Mucosa of gallbladder (tissue), 1 donor: Measurements from ENCODE around the gene IGSF3. TPM values are rescaled to one million over a fixed set of nuclear protein-coding genes. Genes with fewer than 3 reads are reported as not detected.
"Not testable (repeated sequence)": the region's sequence is repeated elsewhere in the genome, so short reads cannot be mapped to it uniquely, and the experiment has no call there.

Source experiments
- DNase-seq: peaks from one replicate; pipeline ENCODE4 v3.0.0-alpha.2; 2020; ENCODE audit warnings: low spot score
- total RNA-seq: library from RNA; stranded (reverse); gene quantifications from one replicate; pipeline ENCODE4 v1.2.1, GENCODE V29; 2021
- donor health status: DM: no; HTN: no; CAD: no.

Gene IGSF3
- total RNA-seq, 1 donor from 2014 or later = 21.6 TPM

DNA sequence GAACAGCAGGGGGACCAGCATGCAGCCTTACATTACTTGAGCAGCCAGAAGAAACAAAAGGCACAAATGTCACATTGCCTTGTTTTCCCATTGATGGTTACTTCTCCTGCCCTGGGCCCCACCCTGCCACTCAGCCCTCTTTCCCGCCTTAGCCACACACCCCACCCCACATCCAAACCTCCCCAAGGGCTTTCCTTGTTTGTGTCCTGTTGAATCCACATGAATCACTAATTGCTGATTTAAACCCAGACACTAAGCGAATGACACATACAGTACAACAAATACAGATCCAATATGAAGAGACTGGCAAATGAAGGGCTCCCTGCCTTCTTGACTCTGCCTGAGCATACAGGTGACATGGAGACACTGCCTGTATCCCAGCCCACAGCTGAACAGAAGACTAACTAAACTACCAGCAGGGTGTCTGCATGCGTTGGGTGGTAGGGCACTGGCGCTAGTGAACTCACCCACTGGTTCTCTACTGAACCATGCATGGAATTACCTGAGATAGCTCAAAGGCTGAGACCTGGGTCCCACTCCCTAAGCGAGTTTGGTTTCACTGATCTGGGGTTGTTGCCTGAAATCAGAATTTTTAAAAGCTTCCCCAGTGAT, 3.1 kb downstream of the IGSF3 start:
- DNase-seq = no peak

DNA sequence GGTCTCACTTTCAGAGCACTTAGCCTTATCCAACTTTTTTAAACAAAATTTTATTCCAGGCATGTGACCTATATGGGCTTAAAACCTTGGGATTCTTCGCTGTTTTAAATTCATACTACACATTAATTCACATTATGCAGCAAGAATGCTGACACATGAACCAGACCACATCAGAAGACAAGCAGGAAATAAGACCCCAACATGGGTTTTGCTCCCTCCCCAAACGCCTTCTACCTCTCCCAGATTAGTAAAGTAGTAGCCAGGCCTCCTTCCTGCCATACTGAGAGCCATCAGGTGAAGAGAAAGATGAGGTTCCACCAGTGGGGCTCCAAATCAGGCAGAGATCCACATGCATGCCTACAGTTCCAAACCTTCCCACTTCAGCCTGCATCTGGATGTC, 3.7 kb downstream of the IGSF3 start:
- no peak for DNase-seq

DNA sequence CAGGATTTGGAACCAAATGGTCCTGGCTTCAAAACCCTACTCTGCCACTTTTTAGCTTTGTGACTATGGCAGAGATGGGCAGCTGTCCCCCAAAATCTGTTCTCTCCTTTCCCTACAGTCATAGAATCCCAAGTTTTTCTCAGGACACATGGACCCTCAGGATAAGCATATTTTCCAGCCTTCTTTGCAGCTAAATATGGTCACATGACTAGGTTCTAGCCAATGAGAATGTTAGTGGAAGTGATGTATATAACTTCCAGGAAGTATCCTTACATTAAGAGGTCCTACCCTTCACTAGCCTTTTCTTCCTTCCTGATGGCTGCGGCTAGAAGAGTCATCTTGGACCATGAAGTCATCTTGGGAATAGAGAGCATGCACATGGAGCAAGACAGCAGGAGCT, 5.9 kb downstream of the IGSF3 start:
- DNase-seq = no peak

DNA sequence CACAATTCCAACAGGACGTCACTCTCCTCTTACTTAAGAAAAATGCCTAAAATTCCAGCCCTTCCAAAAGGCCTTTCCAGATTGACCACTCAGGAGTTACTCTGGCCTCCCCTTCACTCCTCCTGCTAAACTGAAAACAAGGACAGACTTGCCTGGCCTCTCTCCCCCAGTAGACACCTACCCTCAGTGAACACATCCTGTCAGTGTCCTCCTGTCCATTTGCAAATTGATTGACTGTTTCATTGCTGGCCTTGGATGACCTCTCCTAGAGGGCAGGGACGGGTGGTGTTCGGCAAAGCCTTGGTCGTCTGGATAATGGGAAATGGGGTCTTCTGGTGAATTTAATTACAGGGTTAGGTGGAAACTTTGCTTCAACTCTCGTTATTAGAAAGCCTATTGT, 8.9 kb downstream of the IGSF3 start:
- DNase-seq = not testable (repeated sequence)

DNA sequence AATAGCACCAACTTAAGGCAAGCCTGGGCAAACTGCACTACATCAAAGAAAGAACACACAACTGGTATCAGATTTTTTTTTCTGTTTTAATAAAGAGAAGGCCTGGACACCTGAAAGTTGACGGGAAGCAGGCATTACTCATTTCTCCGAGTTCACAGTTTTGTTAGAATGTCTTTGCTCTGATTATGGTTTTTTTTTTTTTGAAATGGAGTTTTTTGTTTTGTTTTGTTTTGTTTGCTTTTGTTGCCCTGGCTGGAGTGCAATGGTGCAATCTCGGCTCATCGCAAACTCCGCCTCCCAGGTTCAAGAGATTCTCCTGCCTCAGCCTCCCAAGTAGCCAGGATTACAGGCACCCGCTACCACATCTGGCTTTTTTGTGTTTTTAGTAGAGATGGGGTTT, 9.7 kb downstream of the IGSF3 start:
- DNase-seq = not testable (repeated sequence)

DNA sequence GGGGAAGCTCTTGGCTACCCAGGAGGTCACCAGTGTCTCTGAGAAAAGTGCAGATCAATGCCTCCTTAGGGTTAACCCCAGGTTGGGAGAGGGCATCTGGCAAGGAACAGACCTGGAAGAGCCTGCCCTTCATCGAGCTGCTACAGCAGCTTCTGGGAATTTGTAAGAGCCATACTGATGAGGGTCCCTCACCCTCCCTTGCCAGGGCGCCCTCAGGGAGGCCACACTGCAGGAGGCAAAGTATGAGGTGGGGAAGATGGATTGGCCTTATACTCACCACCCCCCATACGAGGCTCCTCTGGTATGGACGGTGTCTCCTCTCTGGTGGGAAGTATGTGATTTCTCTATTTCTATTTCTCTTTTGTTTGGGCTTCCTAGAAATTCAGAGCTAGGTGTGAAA, 13.2 kb downstream of the IGSF3 start:
- no peak for DNase-seq

DNA sequence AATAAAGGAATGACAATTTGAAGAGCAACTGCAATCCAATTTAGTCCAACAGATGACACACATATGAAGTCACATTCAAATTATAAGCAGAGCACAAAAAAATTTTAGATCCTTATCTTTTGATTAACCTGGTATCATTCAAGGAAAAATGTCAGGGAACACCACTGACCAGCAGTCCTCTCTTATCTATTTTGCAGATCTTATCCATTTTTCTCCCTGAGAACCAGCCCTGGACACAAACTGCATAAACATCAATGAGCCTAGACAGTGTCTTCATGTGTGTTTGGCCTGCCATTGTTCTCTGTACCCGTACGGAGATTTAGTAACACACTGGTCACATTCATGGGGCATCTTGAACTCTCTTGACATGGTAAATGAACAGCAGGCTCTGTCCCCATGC, 14.9 kb downstream of the IGSF3 start:
- not testable (repeated sequence) for DNase-seq

DNA sequence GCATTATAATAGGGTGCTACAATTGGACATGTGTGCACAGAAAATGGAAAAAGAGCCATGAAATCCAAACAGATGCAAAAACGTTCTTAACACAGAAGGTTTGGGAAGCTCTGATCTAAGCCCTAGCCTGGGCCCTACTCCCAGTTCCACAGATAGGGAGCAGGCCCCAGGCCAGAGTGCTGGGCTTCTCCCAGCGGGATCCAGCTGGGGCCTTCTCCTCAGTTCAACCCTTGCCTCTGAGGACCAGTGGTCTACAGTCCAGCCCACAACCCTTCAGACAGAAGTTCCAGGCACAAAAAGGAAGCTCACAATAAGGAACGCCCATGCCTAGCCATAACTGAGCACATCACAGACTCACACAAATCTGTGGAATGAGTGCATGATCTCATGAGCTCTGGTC, 16.8 kb downstream of the IGSF3 start:
- not testable (repeated sequence) for DNase-seq

DNA sequence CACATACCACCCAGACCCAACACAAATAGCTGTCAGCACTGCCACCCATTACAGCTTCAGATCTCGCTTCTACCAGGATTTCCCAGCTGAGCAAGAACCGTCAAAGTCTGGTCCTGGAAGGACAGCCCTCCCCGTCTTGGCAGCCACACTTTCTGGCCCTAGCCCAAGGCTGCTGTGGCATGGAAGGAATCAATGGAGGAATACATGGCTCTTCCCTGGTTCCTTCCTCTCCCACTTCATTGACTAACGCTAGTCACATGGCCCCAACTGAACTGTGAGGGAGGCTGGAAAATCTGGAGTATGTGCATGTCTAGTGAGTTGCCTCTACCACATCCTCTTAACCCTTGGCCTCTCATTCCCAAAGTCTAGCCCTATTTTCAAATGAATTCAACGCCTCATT, 18.5 kb downstream of the IGSF3 start:
- peak; percentile 66 for DNase-seq

DNA sequence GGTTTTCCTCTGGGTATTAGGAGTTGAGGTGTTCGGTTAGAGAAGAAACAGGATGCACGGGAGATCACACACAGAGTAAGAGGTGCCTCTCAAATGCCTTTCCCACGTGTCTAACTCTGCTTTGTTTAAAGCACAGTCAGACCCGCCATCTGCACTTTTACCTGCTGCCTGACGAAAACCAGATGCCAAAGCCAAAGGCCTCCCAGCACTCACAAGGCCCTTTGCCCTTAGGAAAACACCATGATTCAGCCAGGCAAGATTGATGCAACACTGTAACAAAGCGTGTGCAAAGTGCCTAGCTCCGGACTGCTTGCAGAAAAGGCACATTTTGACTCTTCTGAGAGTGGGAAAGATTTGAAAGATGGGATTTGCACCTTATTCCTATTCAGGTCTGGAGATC, 19.2 kb downstream of the IGSF3 start:
- DNase-seq = peak; percentile 48

DNA sequence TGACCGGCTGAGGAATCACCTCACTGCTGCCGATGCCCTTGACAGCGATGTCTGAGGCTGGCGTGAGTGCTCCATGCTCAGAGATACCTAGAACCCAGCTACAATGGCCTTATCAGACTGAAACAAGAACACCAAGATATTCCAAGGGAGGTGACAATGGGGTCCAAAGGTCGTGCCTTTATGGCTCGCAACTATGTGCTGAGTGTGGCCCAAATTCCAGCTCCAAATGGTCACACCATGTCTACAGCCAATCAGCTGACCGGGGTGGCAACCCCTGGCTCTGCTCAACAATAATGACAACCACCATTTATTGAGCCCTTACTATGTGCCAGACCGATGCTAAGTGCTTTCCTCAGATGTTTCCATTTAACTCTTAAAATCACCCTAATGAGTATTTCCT, 20.3 kb downstream of the IGSF3 start:
- DNase-seq = peak; percentile 26

DNA sequence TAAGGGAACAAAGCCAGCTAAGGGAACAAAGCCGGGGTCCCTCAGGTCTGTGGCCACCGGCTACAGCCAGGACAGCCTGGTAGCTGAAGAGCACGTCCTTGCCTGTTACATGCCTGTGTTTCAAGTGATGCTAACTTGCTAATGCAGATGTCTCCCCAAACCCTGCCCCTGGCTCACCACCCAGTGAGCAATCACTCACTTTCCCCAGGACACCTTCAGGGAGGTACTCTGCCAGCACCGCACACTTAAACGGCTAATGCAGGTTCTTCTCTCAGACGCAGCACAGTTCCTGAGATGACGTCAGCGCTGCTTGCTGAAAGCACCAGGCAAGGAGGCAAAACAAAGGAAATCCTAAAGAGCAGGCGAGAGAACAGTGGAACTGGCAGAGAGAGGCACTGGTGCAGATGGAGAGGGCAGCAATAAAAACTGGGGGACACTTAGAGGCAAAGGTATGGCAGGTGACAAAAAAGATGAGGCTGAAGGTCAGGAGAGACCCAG, 20.8 kb downstream of the IGSF3 start:
- peak; percentile 34 for DNase-seq

DNA sequence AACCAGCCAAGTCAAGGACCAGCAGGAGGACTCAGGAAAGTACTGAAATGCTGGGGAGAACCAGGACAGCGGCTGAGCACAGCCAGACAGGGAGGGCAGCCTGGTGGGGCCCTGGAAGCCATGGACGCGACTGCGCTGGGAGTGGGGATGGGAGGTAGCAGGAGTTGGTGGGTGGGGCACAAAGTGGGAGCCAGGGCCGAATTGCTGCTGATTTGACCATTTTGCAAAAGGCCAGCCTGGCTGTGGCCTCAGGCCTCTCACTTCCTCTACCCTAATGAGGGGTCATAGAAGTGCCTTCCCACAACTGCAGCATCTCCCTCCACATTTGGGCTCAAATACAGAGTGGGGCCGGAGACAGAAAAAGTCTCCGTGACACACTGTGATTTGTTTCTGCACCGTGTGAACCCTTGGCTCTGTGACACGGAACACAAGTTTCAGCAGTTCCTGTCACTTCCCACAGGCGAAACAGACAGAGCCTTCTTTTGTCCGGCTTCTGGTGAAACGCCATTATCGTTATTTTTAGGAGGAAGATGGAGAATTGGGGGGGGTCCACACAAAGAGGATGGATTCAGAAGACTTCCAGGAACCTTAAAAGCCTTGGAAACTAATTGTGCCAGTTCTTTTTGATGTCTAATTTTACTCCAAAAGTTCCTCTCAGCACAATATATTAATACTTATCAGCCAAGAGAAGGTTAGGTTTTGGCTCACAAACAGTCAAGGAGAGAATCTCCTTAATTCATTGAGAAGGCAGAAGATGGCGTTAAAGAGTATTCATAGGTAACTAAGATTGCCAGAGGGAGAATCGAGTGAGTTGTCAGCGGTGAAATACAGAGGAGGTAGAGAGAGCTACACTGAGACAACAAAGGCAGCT, 21.5 kb downstream of the IGSF3 start:
- DNase-seq = not testable (repeated sequence)

DNA sequence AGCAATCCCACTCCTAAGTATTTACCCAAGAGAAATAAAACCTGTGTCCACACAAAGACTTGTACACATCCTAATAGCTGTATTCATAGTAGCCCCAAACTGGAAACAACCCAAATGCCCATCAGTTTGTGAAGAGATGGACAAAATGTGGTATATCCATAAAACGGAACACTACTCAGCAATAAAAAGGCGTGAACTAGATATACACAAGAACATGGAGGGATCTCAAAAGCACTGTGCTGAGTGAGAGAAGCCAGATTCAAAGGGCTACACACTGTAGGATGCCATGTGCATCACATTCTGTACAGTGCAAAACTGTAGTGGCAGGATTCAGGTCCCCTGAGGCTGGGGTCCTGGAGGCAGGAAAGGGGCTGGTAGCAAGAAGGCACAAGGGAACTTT, 22.5 kb downstream of the IGSF3 start:
- not testable (repeated sequence) for DNase-seq

DNA sequence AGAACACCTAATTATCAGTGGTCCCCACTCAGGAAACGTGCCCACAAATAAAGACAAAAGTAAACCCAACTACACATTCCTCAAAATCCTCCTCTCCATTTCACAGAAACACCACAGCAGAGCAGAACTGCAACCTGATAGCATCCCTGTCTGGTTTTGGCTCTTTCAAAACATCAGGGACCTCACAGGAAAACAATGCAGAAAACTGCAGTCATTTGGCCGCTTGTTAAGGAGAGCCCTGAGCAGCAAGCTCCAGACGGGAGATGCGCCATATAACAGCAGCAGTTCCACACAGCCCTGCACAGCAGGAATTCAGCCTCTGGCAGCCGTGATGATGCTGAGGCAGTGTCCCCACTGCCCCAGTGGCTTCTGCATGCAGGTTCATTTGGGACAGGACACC, 23.4 kb downstream of the IGSF3 start:
- DNase-seq = not testable (repeated sequence)

DNA sequence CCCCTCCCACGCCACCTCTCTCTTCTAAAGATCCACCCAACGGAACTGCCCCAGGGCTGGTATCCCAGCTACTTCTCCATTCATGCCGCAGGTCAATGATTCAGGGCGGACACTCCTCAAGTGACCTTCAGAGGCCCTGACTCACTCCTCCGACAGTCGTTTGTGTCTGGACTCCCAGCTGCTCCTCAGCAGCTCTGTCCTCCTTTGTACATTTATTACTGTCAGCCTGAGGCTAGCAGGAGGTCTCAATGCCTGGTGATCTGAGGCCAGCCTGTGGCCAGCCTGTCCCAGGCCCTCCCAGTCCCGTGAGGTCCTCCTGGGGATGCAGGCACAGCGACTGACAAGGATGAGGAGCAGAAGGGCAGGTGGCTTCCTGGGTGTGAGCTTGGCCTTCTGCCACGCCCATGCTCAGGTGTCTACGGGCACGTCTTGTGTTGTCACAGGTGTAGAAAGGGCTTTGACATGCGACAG, 24.2 kb downstream of the IGSF3 start:
- not testable (repeated sequence) for DNase-seq

DNA sequence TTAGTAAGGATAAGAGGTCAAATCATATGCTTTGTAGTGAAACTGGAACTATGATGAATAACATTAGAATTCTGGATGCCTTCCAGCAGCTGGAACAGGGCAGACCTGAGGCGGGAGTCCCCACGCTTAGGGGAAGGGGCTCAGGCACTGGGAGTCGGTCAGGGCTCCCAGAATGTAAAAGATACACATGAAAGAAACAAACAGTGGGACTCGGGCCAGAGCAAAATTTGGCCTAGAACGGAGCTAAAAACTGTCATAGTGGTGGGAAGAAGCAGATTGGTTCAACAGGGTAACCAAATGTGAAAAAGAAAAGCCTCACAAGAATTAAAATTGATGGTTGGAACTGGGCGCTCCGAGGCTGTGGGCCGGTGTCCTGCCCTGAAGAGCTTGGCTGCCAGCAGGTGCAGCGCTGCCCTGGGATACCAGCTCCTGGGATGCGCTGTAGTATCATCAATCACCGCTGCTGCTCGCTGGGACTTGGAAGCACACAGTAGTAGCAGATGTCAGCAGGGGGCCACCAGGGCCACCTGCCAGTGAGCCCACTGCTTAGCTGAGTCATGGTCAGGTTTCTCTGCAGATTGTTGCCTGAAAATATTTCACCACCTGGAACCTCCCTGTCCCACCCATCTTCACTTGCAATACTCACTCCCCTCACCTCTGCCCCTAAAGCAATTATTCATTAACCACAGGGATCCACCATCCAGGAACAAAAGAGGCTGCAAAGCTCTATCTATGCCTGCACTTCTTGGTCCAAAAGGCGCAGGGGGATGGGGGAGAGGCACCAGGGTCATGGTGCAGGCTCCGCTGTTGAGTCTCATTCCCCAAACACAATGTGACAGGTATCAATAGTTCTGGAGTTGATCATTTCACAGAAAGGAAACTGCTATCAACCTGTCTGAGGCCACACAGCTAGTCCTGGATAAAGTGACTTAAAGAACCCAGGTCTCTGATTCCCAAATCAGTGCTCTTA, 24.9 kb downstream of the IGSF3 start:
- peak; percentile 36 for DNase-seq

DNA sequence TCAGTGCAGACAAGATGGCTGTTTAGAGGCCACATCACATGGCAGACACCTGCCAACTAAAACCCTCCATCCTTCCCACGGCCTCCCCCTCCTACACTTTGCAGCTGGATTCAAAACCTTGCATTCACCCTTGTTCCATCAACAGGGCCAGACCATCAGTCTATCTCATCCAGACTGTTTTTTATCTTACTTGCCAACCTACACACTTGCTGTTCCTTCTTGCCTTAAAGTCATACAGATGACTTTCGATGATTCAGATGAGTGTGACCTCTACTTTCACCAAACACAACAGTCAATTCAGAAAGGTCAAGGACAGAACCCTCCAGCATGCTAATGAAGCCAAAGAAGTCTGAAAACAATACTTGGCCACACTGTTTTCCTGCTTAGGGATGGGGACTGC, 29.9 kb downstream of the IGSF3 start:
- not testable (repeated sequence) for DNase-seq

DNA sequence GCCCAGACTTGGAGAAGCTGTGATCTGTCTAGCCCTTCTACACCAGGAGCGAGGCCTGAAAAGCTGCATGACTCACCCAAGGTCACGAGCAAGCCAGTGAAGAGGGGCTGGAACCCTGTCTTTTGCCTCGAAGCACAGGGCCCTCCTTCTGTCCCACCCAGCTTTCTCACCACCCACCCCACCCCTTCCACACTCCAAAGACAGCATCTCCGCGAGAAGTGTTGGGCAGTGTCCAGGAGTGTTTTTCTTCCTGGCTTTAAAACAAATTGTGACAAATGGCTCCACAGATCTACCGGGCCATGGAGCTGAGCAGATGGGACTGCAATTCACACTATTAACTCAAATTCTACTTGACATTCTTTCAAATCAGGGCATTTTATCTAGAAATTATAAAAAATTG, 30.9 kb downstream of the IGSF3 start:
- not testable (repeated sequence) for DNase-seq

DNA sequence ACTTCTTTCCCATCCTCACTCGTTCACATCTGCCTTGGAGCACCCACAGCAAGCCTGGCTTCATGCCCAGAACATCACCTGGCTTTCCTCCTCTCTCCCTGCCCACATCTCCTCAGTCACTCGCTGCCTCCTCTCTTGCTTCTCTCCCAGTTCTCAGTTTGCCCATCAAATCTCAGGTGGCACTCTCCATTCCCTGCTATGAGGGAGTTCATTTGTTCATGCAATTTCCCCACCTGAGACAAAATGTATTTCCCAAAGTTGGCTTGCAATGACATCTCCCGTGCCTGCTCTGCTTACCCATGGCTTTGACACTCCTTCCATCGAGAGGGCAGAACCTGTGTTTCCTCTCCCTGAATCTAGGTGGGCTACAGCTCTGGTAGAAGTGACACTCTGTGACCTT, 33.1 kb downstream of the IGSF3 start:
- not testable (repeated sequence) for DNase-seq

DNA sequence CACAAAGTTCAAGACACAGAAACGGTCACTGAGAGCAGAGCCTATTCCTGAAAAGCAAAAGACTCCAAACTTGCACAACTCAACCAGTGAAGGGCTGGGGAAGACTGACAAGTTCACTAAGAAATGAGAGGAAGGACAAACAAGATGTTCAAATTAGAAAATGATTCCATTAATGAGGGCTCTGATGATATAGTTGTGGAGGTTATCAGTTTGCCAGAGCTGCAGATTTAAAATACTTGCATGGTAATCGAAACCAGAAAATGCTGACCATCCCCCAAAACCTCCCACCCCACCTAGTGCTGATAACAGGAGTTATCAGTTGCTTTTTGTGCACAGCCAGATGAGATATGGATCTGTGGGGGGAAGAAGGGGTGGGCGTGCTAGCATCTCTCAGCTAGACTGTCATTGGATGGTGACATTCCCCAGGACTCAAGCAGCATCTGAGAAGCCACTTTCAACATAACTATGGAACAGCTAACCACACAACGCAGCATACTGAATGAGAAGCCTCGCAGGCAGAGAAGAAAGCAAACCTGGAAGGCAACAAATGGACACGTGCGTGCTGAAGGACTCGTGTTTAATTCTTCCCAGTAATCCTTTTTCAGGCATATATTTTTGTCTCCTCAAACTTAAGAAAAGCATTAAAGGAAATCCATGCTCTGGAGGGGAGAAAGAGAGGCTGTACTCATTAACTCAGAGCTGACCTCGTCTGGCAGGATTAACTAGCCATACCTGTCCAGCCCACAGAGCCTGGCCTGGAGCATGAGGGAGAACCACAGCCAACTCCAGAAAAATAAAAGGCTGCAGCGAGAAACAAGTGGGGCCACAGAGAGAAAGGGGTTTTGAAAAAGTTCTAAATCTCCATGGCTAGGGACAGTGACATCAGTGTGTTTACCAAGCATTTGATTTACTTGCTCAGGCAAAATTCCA, 35.3 kb downstream of the IGSF3 start:
- DNase-seq = peak; percentile 60
